ENCODE measurements around the gene RERE.

RERE gene

GRCh38 chr1:8533124-8533523 lies 284.3 kb downstream of the RERE start:
- no peak overlapping the region for H3K4me3 Mint-ChIP-seq
- no peaks in the 10 kb centered on the region for H3K27me3 Mint-ChIP-seq
- H3K9me3 Mint-ChIP-seq, result no peaks in the 10 kb centered on the region
- intact Hi-C loops (cut with micrococcal nuclease), result no loop called here
- H3K27ac Mint-ChIP-seq, result no peak overlapping the region
- peaks cover 6% of the 10 kb centered on the region for H3K4me1 Mint-ChIP-seq (ENCODE audit: low read depth)
- peaks cover 21% of the 10 kb centered on the region for H3K36me3 Mint-ChIP-seq (ENCODE audit: low read depth)

GRCh38 chr1:8529901-8530300 lies 287.5 kb downstream of the RERE start:
- intact Hi-C loops (cut with micrococcal nuclease), result loop anchor here (5.0 kb wide), 1 partner anchor 108 kb away; no protein-coding TSS in a partner anchor
- H3K4me3 Mint-ChIP-seq, result no peak overlapping the region

GRCh38 chr1:8527941-8528340 lies 289.5 kb downstream of the RERE start:
- H3K36me3 Mint-ChIP-seq (ENCODE audit: low read depth), result peaks cover 14% of the 10 kb centered on the region
- intact Hi-C loops (cut with micrococcal nuclease), result loop anchor here (5.0 kb wide), 1 partner anchor 106 kb away; no protein-coding TSS in a partner anchor
- no peaks in the 10 kb centered on the region for H3K9me3 Mint-ChIP-seq
- H3K27ac Mint-ChIP-seq, result peak overlapping the region; percentile 8
- peaks cover 5% of the 10 kb centered on the region for H3K4me1 Mint-ChIP-seq (ENCODE audit: low read depth)
- H3K27me3 Mint-ChIP-seq, result no peaks in the 10 kb centered on the region
- no peak overlapping the region for H3K4me3 Mint-ChIP-seq

More at GRCh38 chr1:8529901-8530300, 287.5 kb downstream of the RERE start:
- Mint-ChIP-seq H3K4me1 (ENCODE audit: low read depth) (peaks cover 11% of the 10 kb centered on the region), H3K36me3 (ENCODE audit: low read depth) (peaks cover 6% of the 10 kb centered on the region), H3K27ac (no peak overlapping the region), H3K9me3 (no peaks in the 10 kb centered on the region), H3K27me3 (no peaks in the 10 kb centered on the region)

GRCh38 chr1:8525558-8526275 lies 291.7 kb downstream of the RERE start:
- intact Hi-C loops (cut with micrococcal nuclease), result loop anchor here (5.0 kb wide), 1 partner anchor 103 kb away; no protein-coding TSS in a partner anchor
- H3K4me3 Mint-ChIP-seq, result no peak overlapping the region
- no peaks in the 10 kb centered on the region for H3K9me3 Mint-ChIP-seq
- H3K27ac Mint-ChIP-seq, result no peak overlapping the region
- no peaks in the 10 kb centered on the region for H3K27me3 Mint-ChIP-seq
- H3K4me1 Mint-ChIP-seq (ENCODE audit: low read depth), result peaks cover 14% of the 10 kb centered on the region
- H3K36me3 Mint-ChIP-seq (ENCODE audit: low read depth), result peaks cover 23% of the 10 kb centered on the region

- intact Hi-C loops (cut with micrococcal nuclease), result loop anchor here (5.0 kb wide), 1 partner anchor 103 kb away; no protein-coding TSS in a partner anchor
- no peaks in the 10 kb centered on the region for H3K27me3 Mint-ChIP-seq
- no peaks in the 10 kb centered on the region for H3K9me3 Mint-ChIP-seq
- H3K27ac Mint-ChIP-seq, result no peak overlapping the region
- H3K36me3 Mint-ChIP-seq (ENCODE audit: low read depth), result peaks cover 24% of the 10 kb centered on the region
- no peak overlapping the region for H3K4me3 Mint-ChIP-seq
- peaks cover 15% of the 10 kb centered on the region for H3K4me1 Mint-ChIP-seq (ENCODE audit: low read depth)
These were observed 292.3 kb downstream of the RERE start for GRCh38 chr1:8525216-8525557.

- no peaks in the 10 kb centered on the region for H3K27me3 Mint-ChIP-seq
- H3K27ac Mint-ChIP-seq, result no peak overlapping the region
- H3K4me3 Mint-ChIP-seq, result no peak overlapping the region
These were observed 292.7 kb downstream of the RERE start for GRCh38 chr1:8524627-8525157.

GRCh38 chr1:8523666-8524206 lies 293.7 kb downstream of the RERE start:
- intact Hi-C loops (cut with micrococcal nuclease), result no loop called here
- H3K9me3 Mint-ChIP-seq, result no peaks in the 10 kb centered on the region

More at GRCh38 chr1:8524627-8525157, 292.7 kb downstream of the RERE start:
- H3K4me1 Mint-ChIP-seq (ENCODE audit: low read depth), result peaks cover 15% of the 10 kb centered on the region
- no peaks in the 10 kb centered on the region for H3K9me3 Mint-ChIP-seq
- intact Hi-C loops (cut with micrococcal nuclease), result loop anchor here (5.0 kb wide), 1 partner anchor 102 kb away; no protein-coding TSS in a partner anchor
- H3K36me3 Mint-ChIP-seq (ENCODE audit: low read depth), result peaks cover 24% of the 10 kb centered on the region

GRCh38 chr1:8520483-8520966 lies 296.9 kb downstream of the RERE start:
- H3K4me1 Mint-ChIP-seq (ENCODE audit: low read depth), result peaks cover 30% of the 10 kb centered on the region
- H3K9me3 Mint-ChIP-seq, result no peaks in the 10 kb centered on the region
- no peak overlapping the region for H3K4me3 Mint-ChIP-seq
- no peaks in the 10 kb centered on the region for H3K27me3 Mint-ChIP-seq
- H3K36me3 Mint-ChIP-seq (ENCODE audit: low read depth), result peaks cover 24% of the 10 kb centered on the region
- no peak overlapping the region for H3K27ac Mint-ChIP-seq
- intact Hi-C loops (cut with micrococcal nuclease), result no loop called here

More at GRCh38 chr1:8523666-8524206, 293.7 kb downstream of the RERE start:
- Mint-ChIP-seq H3K27ac (no peak overlapping the region), H3K4me1 (ENCODE audit: low read depth) (peaks cover 15% of the 10 kb centered on the region), H3K36me3 (ENCODE audit: low read depth) (peaks cover 24% of the 10 kb centered on the region), H3K4me3 (peak overlapping the region; percentile 4), H3K27me3 (no peaks in the 10 kb centered on the region)

- H3K27ac Mint-ChIP-seq, result no peak overlapping the region
- no peaks in the 10 kb centered on the region for H3K9me3 Mint-ChIP-seq
- H3K36me3 Mint-ChIP-seq (ENCODE audit: low read depth), result peaks cover 30% of the 10 kb centered on the region
- H3K4me1 Mint-ChIP-seq (ENCODE audit: low read depth), result peaks cover 30% of the 10 kb centered on the region
- no peak overlapping the region for H3K4me3 Mint-ChIP-seq
- no peaks in the 10 kb centered on the region for H3K27me3 Mint-ChIP-seq
- intact Hi-C loops (cut with micrococcal nuclease), result no loop called here
These were observed 298.3 kb downstream of the RERE start for GRCh38 chr1:8519167-8519566.

- Mint-ChIP-seq H3K36me3 (ENCODE audit: low read depth) (peaks cover 27% of the 10 kb centered on the region), H3K4me1 (ENCODE audit: low read depth) (peaks cover 30% of the 10 kb centered on the region), H3K27me3 (no peaks in the 10 kb centered on the region), H3K9me3 (no peaks in the 10 kb centered on the region), H3K27ac (no peak overlapping the region), H3K4me3 (no peak overlapping the region)
- intact Hi-C loops (cut with micrococcal nuclease), result no loop called here
These were observed 299.0 kb downstream of the RERE start for GRCh38 chr1:8518490-8518801.

- peaks cover 30% of the 10 kb centered on the region for H3K4me1 Mint-ChIP-seq (ENCODE audit: low read depth)
- H3K27ac Mint-ChIP-seq, result no peak overlapping the region
- no peak overlapping the region for H3K4me3 Mint-ChIP-seq
- H3K27me3 Mint-ChIP-seq, result no peaks in the 10 kb centered on the region
- no peaks in the 10 kb centered on the region for H3K9me3 Mint-ChIP-seq
- intact Hi-C loops (cut with micrococcal nuclease), result no loop called here
- H3K36me3 Mint-ChIP-seq (ENCODE audit: low read depth), result peaks cover 22% of the 10 kb centered on the region
These were observed 299.6 kb downstream of the RERE start for GRCh38 chr1:8517661-8518489.

GRCh38 chr1:8516793-8517556 lies 300.5 kb downstream of the RERE start:
- Mint-ChIP-seq H3K27ac (no peak overlapping the region), H3K4me1 (ENCODE audit: low read depth) (peaks cover 25% of the 10 kb centered on the region), H3K27me3 (no peaks in the 10 kb centered on the region), H3K4me3 (no peak overlapping the region), H3K9me3 (no peaks in the 10 kb centered on the region), H3K36me3 (ENCODE audit: low read depth) (peaks cover 21% of the 10 kb centered on the region)
- intact Hi-C loops (cut with micrococcal nuclease), result no loop called here

- no peak overlapping the region for H3K4me3 Mint-ChIP-seq
- intact Hi-C loops (cut with micrococcal nuclease), result no loop called here
These were observed 301.1 kb downstream of the RERE start for GRCh38 chr1:8516278-8516777.

More at GRCh38 chr1:8516278-8516777, 301.1 kb downstream of the RERE start:
- peaks cover 25% of the 10 kb centered on the region for H3K4me1 Mint-ChIP-seq (ENCODE audit: low read depth)
- no peak overlapping the region for H3K27ac Mint-ChIP-seq
- no peaks in the 10 kb centered on the region for H3K9me3 Mint-ChIP-seq
- no peaks in the 10 kb centered on the region for H3K27me3 Mint-ChIP-seq
- H3K36me3 Mint-ChIP-seq (ENCODE audit: low read depth), result peaks cover 20% of the 10 kb centered on the region
